ENCODE data around the gene MAGI2.

MAGI2 gene

GRCh38 chr7:78734626-78735025 is 718.8 kb downstream of the MAGI2 start:
- TF ChIP-seq CTCF (IDR thresholded peaks at IDR 0.05; ENCODE audit: poor library complexity, severe bottlenecking) = no peak
- Histone ChIP-seq H3K27ac (ENCODE audit: poor library complexity, severe bottlenecking) (no peak overlapping the region), H3K36me3 (ENCODE audit: low read depth) (no peaks in the 10 kb centered on the region), H3K9me3 (ENCODE audit: severe bottlenecking) (no peaks in the 10 kb centered on the region), H3K27me3 (ENCODE audit: insufficient read depth, poor library complexity, severe bottlenecking) (no peaks in the 10 kb centered on the region), H3K4me3 (ENCODE audit: severe bottlenecking) (no peak overlapping the region), H3K4me1 (ENCODE audit: insufficient read depth, poor library complexity, severe bottlenecking) (no peaks in the 10 kb centered on the region)
- ATAC-seq (ENCODE audit: low read depth) (no peak), DNase-seq (ENCODE audit: low spot score) (no peak)

- Histone ChIP-seq H3K27me3 (ENCODE audit: insufficient read depth, poor library complexity, severe bottlenecking) (no peaks in the 10 kb centered on the region), H3K4me3 (ENCODE audit: severe bottlenecking) (no peak overlapping the region), H3K4me1 (ENCODE audit: insufficient read depth, poor library complexity, severe bottlenecking) (no peaks in the 10 kb centered on the region), H3K36me3 (ENCODE audit: low read depth) (no peaks in the 10 kb centered on the region), H3K9me3 (ENCODE audit: severe bottlenecking) (no peaks in the 10 kb centered on the region), H3K27ac (ENCODE audit: poor library complexity, severe bottlenecking) (no peak overlapping the region)
- ATAC-seq (ENCODE audit: low read depth) (no peak), DNase-seq (ENCODE audit: low spot score) (no peak)
- TF ChIP-seq CTCF (IDR thresholded peaks at IDR 0.05; ENCODE audit: poor library complexity, severe bottlenecking) = no peak
Observed at GRCh38 chr7:78720066-78720465, 733.4 kb downstream of the MAGI2 start.

- H3K4me1 ChIP-seq (ENCODE audit: insufficient read depth, poor library complexity, severe bottlenecking) = no peaks in the 10 kb centered on the region
- no peak overlapping the region for H3K4me3 ChIP-seq (ENCODE audit: severe bottlenecking)
- no peak for ATAC-seq (ENCODE audit: low read depth)
- TF ChIP-seq CTCF (IDR thresholded peaks at IDR 0.05; ENCODE audit: poor library complexity, severe bottlenecking) = no peak
- DNase-seq (ENCODE audit: low spot score) = no peak
- no peaks in the 10 kb centered on the region for H3K9me3 ChIP-seq (ENCODE audit: severe bottlenecking)
- no peaks in the 10 kb centered on the region for H3K36me3 ChIP-seq (ENCODE audit: low read depth)
- no peaks in the 10 kb centered on the region for H3K27me3 ChIP-seq (ENCODE audit: insufficient read depth, poor library complexity, severe bottlenecking)
- H3K27ac ChIP-seq (ENCODE audit: poor library complexity, severe bottlenecking) = no peak overlapping the region
Observed at GRCh38 chr7:78718212-78718611, 735.3 kb downstream of the MAGI2 start.

GRCh38 chr7:78716876-78717275 is 736.6 kb downstream of the MAGI2 start:
- Histone ChIP-seq H3K27me3 (ENCODE audit: insufficient read depth, poor library complexity, severe bottlenecking) (no peaks in the 10 kb centered on the region), H3K27ac (ENCODE audit: poor library complexity, severe bottlenecking) (no peak overlapping the region), H3K36me3 (ENCODE audit: low read depth) (no peaks in the 10 kb centered on the region), H3K9me3 (ENCODE audit: severe bottlenecking) (no peaks in the 10 kb centered on the region), H3K4me1 (ENCODE audit: insufficient read depth, poor library complexity, severe bottlenecking) (no peaks in the 10 kb centered on the region), H3K4me3 (ENCODE audit: severe bottlenecking) (no peak overlapping the region)
- no peak for TF ChIP-seq CTCF (IDR thresholded peaks at IDR 0.05; ENCODE audit: poor library complexity, severe bottlenecking)
- ATAC-seq (ENCODE audit: low read depth) = no peak
- DNase-seq (ENCODE audit: low spot score) = no peak

- ATAC-seq (ENCODE audit: low read depth) = no peak
- Histone ChIP-seq H3K4me1 (ENCODE audit: insufficient read depth, poor library complexity, severe bottlenecking) (no peaks in the 10 kb centered on the region), H3K4me3 (ENCODE audit: severe bottlenecking) (no peak overlapping the region), H3K27ac (ENCODE audit: poor library complexity, severe bottlenecking) (no peak overlapping the region), H3K27me3 (ENCODE audit: insufficient read depth, poor library complexity, severe bottlenecking) (no peaks in the 10 kb centered on the region), H3K36me3 (ENCODE audit: low read depth) (no peaks in the 10 kb centered on the region), H3K9me3 (ENCODE audit: severe bottlenecking) (no peaks in the 10 kb centered on the region)
- DNase-seq (ENCODE audit: low spot score) = no peak
- no peak for TF ChIP-seq CTCF (IDR thresholded peaks at IDR 0.05; ENCODE audit: poor library complexity, severe bottlenecking)
Observed at GRCh38 chr7:78714356-78714755, 739.1 kb downstream of the MAGI2 start.
